GM12878 (cell line): Measurements from ENCODE around the gene FGR. TPM values are rescaled to one million over a fixed set of nuclear protein-coding genes. Genes with fewer than 3 reads are reported as not detected.

Experiments used
- ATAC-seq: fragments of 200-7000 bp; cut with Tn5 transposase; 3 replicates; pipeline ENCODE4 v1.9.1; 2020; ENCODE audit warnings: mild to moderate bottlenecking, moderate library complexity
- BruUV-seq: library from RNA; stranded (reverse); fragments of 400-500 nt; replicated peaks from 2 replicates; lab custom pipeline; 2021; lab: Mats Ljungman, UMichigan
- CTCF ChIA-PET: fragments of 300-600 bp; sonication (Branson Sonifier 250); formaldehyde crosslinking; extraction: SDS; loops from one replicate; lab custom pipeline; 2021; ENCODE audit warnings: inconsistent platforms; lab: Yijun Ruan, JAX
- POLR2A ChIA-PET: fragments of 350-600 bp; formaldehyde crosslinking; extraction: SDS; loops from one replicate; lab custom pipeline; 2021; ENCODE audit warnings: inconsistent platforms; lab: Charles Lee
- RAD21 ChIA-PET: fragments of 300-600 bp; sonication (Branson Sonifier 250); formaldehyde crosslinking; loops from one replicate; lab custom pipeline; 2023; ENCODE audit warnings: antibody characterized with exemption; ENCODE audit not compliant: unreplicated experiment; lab: Charles Lee
- SMC1A ChIA-PET: fragments of 300-600 bp; sonication (Branson Sonifier 250); formaldehyde crosslinking; loops from one replicate; lab custom pipeline; 2023; ENCODE audit not compliant: unreplicated experiment, uncharacterized antibody; lab: Charles Lee
- DNase-seq: peaks from one replicate; pipeline ENCODE4 v3.0.0-alpha.2; 2011; ENCODE audit warnings: low read depth, low spot score
- FAIRE-seq: peaks from 3 replicates; lab custom pipeline; 2011; peaks lifted over from hg19 to GRCh38; lab: Jason Lieb, UNC
- H2AFZ ChIP-seq: 2 replicates; pipeline ENCODE4 v1.6.0; 2011; ENCODE audit warnings: low read depth, low read length, control low read depth; ENCODE audit not compliant: control insufficient read depth
- H3K27ac ChIP-seq: 2 replicates; pipeline ENCODE4 v1.5.1; 2011; ENCODE audit warnings: control low read depth; ENCODE audit not compliant: control insufficient read depth, insufficient read depth
- H3K27me3 ChIP-seq, 2 experiments: replicated peaks in 1 of 2; 2 replicates each; pipeline versions ENCODE4 v1.6.0 to v1.6.1; 2011; ENCODE audit warnings: low read length in 1 of 2; ENCODE audit not compliant: control insufficient read depth in 2 of 2, insufficient read depth in 2 of 2
- H3K36me3 ChIP-seq, 2 experiments: 2 replicates each; pipeline ENCODE4 v1.5.1; 2011; ENCODE audit warnings: low read length in 1 of 2; ENCODE audit not compliant: control insufficient read depth in 2 of 2, insufficient read depth in 2 of 2
- H3K4me1 ChIP-seq: 2 replicates; pipeline ENCODE4 v1.6.1; 2011; ENCODE audit warnings: mild to moderate bottlenecking, low read length, moderate library complexity, mixed read lengths; ENCODE audit not compliant: control insufficient read depth, insufficient read depth
- H3K4me2 ChIP-seq: 2 replicates; pipeline ENCODE4 v1.6.0; 2011; ENCODE audit warnings: control low read depth; ENCODE audit not compliant: control insufficient read depth, insufficient read depth
- H3K4me3 ChIP-seq: fragments of 200-600 bp; sonication (generic); 2 replicates; pipeline ENCODE4 v1.5.1; 2016
- H3K79me2 ChIP-seq: 2 replicates; pipeline ENCODE4 v1.6.0; 2011; ENCODE audit warnings: low read length; ENCODE audit not compliant: control insufficient read depth, insufficient read depth
- H3K9ac ChIP-seq: 2 replicates; pipeline ENCODE4 v1.8.0; 2011; ENCODE audit warnings: low read length, control low read depth, mixed read lengths; ENCODE audit not compliant: control insufficient read depth, insufficient read depth
- H3K9me3 ChIP-seq: replicated peaks from 3 replicates; pipeline ENCODE4 v1.5.1; 2011; ENCODE audit warnings: mild to moderate bottlenecking, low read length; ENCODE audit not compliant: control insufficient read depth, insufficient read depth
- H4K20me1 ChIP-seq: 2 replicates; pipeline ENCODE4 v1.6.0; 2011; ENCODE audit not compliant: control insufficient read depth, insufficient read depth
- ASH2L ChIP-seq: fragments of 300-600, 200-600 bp; sonication (generic); IDR thresholded peaks from 2 replicates; pipeline ENCODE4 v1.6.1; 2017; ENCODE audit warnings: low read depth, mild to moderate bottlenecking, borderline replicate concordance
- BACH1 ChIP-seq: fragments of 450-650 bp; IDR thresholded peaks from 2 replicates; pipeline ENCODE4 v1.6.1; 2017; ENCODE audit warnings: mild to moderate bottlenecking, borderline replicate concordance
- CHD2 ChIP-seq: IDR thresholded peaks from 2 replicates; pipeline ENCODE4 v1.6.1; 2011; ENCODE audit warnings: low read depth, low read length, improper control_type of control experiment, borderline replicate concordance
- CREB1 ChIP-seq: IDR thresholded peaks from 2 replicates; pipeline ENCODE4 v1.6.1; 2012; ENCODE audit warnings: low read depth, mild to moderate bottlenecking, inconsistent platforms
- E2F4 ChIP-seq: IDR thresholded peaks from 2 replicates; pipeline ENCODE4 v1.6.1; 2012; ENCODE audit warnings: low read depth, low read length, improper control_type of control experiment
- GABPA ChIP-seq: IDR thresholded peaks from 2 replicates; pipeline ENCODE4 v1.6.1; 2014; ENCODE audit warnings: antibody characterized with exemption, low read depth, mild to moderate bottlenecking, inconsistent platforms
- MAX ChIP-seq: IDR thresholded peaks from 2 replicates; pipeline ENCODE4 v1.6.1; 2012; ENCODE audit warnings: low read depth, low read length, improper control_type of control experiment
- MTA3 ChIP-seq: IDR thresholded peaks from 2 replicates; pipeline ENCODE4 v1.6.1; 2012; ENCODE audit warnings: low read length, inconsistent platforms, borderline replicate concordance
- MXI1 ChIP-seq: fragments of 150-350 bp; IDR thresholded peaks from 2 replicates; pipeline ENCODE4 v1.6.1; 2011; ENCODE audit warnings: low read depth, mild to moderate bottlenecking, inconsistent platforms, low read length, improper control_type of control experiment
- NR2C1 ChIP-seq: fragments of 450-650 bp; IDR thresholded peaks from 2 replicates; pipeline ENCODE4 v1.6.1; 2017; ENCODE audit warnings: antibody characterized with exemption, mild to moderate bottlenecking, moderate library complexity
- PRDM15 ChIP-seq: fragments of 450-650 bp; formaldehyde crosslinking; IDR thresholded peaks from 2 replicates; pipeline ENCODE4 v1.4.0; 2020; ENCODE audit warnings: mild to moderate bottlenecking, moderate library complexity
- RFX5 ChIP-seq: IDR thresholded peaks from 2 replicates; pipeline ENCODE4 v1.6.1; 2011; ENCODE audit warnings: low read depth, low read length, improper control_type of control experiment
- RUNX3 ChIP-seq: IDR thresholded peaks from 2 replicates; pipeline ENCODE4 v1.6.1; 2012; ENCODE audit warnings: low read length, inconsistent platforms
- SMARCA5 ChIP-seq: fragments of 450-650 bp; IDR thresholded peaks from 2 replicates; pipeline ENCODE4 v1.6.1; 2017; ENCODE audit warnings: mild to moderate bottlenecking
- SP1 ChIP-seq: IDR thresholded peaks from one replicate; pipeline ENCODE4 v1.6.1; 2011; ENCODE audit warnings: low read depth, low read length
- STAT1 ChIP-seq: fragments of 450-650 bp; conservative IDR thresholded peaks from 2 replicates; pipeline ENCODE4 v1.6.1; 2014; ENCODE audit warnings: antibody characterized with exemption, mild to moderate bottlenecking
- SUPT20H ChIP-seq: IDR thresholded peaks from 2 replicates; pipeline ENCODE4 v1.6.1; 2011; ENCODE audit warnings: low read depth, mild to moderate bottlenecking, low read length, moderate library complexity, borderline replicate concordance; ENCODE audit not compliant: control insufficient read depth
- WGBS: methylation state at CpG from one replicate; pipeline ENCODE4 v1.1.6; 2016; ENCODE audit warnings: low lambda C conversion rate; ENCODE audit not compliant: insufficient replicate concordance, insufficient coverage; ENCODE audit errors: missing lambda C conversion rate; 5-methylcytosine and 5-hydroxymethylcytosine counted together
- in situ Hi-C: fragments of 300-500 bp; cut with MboI; formaldehyde crosslinking; loops from 9 replicates; pipeline ENCODE4 v1.14.3; 2018; ENCODE audit warnings: mixed read lengths
- intact Hi-C: fragments of 100-400 bp; cut with micrococcal nuclease; formaldehyde crosslinking; loops from one replicate; pipeline ENCODE4 v1.14.2; 2022; ENCODE audit not compliant: unreplicated experiment
- polyA plus RNA-seq, 11 experiments: library from polyadenylated mRNA; depleted of rRNA in 4 of 11; unstranded in 6 of 11; stranded (reverse) in 5 of 11; fragments of >200 nt; fragmentation: Nextera tagmentation in 4 of 11; fragmentation: Illumina TruSeq in 1 of 11; extraction: Ambion mirVana in 4 of 11; extraction: Trizol in 1 of 11; gene quantifications; 1 replicate in 1 of 11; 2 replicates in 10 of 11; pipeline versions ENCODE4 v1.2.1 to v1.2.3, GENCODE V29; 2011 to 2016; ENCODE audit warnings: inconsistent platforms in 2 of 11, missing spikeins in 2 of 11, low read depth in 1 of 11
- total RNA-seq, 4 experiments: library from RNA; depleted of rRNA in 3 of 4; stranded (reverse); fragments of >200 nt in 3 of 4; fragmentation: Illumina TruSeq in 1 of 4; extraction: Trizol in 1 of 4; gene quantifications; 2 replicates each; pipeline versions ENCODE4 v1.2.1 to v1.2.3, GENCODE V29; 2013 to 2021

Gene FGR
- total and polyA plus RNA-seq, 10 of the 15 experiments (the other 5 are each of a cell fraction or from before 2014, with no cell fraction given): 10.9 to 193 (median 74.7) TPM

- ChIA-PET CTCF (interaction anchor here (0.8 to 3.3 kb wide), 3 partner anchors 23 to 65 kb away, joined by 3 to 12 read pairs (median 4); no protein-coding TSS in a partner anchor), SMC1A (interaction anchor here (1.1 kb wide), 1 partner anchor 10 kb away, joined by 4 read pairs; no protein-coding TSS in a partner anchor), RAD21 (interaction anchor here (0.8 kb wide), 1 partner anchor 22 kb away, joined by 3 read pairs; no protein-coding TSS in a partner anchor), POLR2A (interaction anchor here (0.7 kb wide), 1 partner anchor 10 kb away, joined by 3 read pairs; no protein-coding TSS in a partner anchor)
- FAIRE-seq (no peak), DNase-seq (no peak), ATAC-seq (no peak)
- no peaks in the 10 kb centered on the region for H4K20me1 ChIP-seq
- TF ChIP-seq RUNX3: no peak
- no peak for TF ChIP-seq SP1
- TF ChIP-seq PRDM15 (CRISPR knock-in tag): no peak
- no peak for TF ChIP-seq ASH2L
- no peak for TF ChIP-seq MTA3
- no peak for TF ChIP-seq SUPT20H
- 0 out of 2 replicates have a peak, but pooled peaks have one; percentile 21 for TF ChIP-seq CREB1
- no peak for TF ChIP-seq MAX
- TF ChIP-seq STAT1: no peak
- no peak for TF ChIP-seq NR2C1
- TF ChIP-seq GABPA: no peak
- TF ChIP-seq MXI1: no peak
- TF ChIP-seq BACH1: no peak
- TF ChIP-seq SMARCA5: no peak
- peak; percentile 67 for TF ChIP-seq RFX5
- TF ChIP-seq CHD2: no peak
- no peak for TF ChIP-seq E2F4
- no peak overlapping the region for H3K4me2 ChIP-seq
- intact Hi-C loops (no loop called here), in situ Hi-C loops (no loop called here)
- H3K36me3 ChIP-seq: no peaks in the 10 kb centered on the region; a peak in 1 of 4 replicates
- H3K4me3 ChIP-seq: no peak overlapping the region
- H3K27me3 ChIP-seq: no peaks in the 10 kb centered on the region
- H3K4me1 ChIP-seq: peaks cover 6% of the 10 kb centered on the region
- no TSS peak for BruUV-seq
- H3K9ac ChIP-seq: no peak overlapping the region
- no peaks in the 10 kb centered on the region for H3K79me2 ChIP-seq
- no peaks in the 10 kb centered on the region for H3K9me3 ChIP-seq
- 26% methylated on average over 5 of the region's 5 CpGs for WGBS
- no peak overlapping the region for H3K27ac ChIP-seq
- no peak overlapping the region for H2AFZ ChIP-seq
These were observed 44.0 kb downstream of the FGR start for GRCh38 chr1:27590917-27591508.
